Lower leg skin (tissue), 3 donors: ENCODE results near the gene MBOAT1.

ENCODE experiments used
- CTCF ChIP-seq, 3 donors: fragments of 450-650 bp; IDR thresholded peaks; one replicate each; pipeline ENCODE4 v1.5.1; 2016; ENCODE audit warnings: antibody characterized with exemption in 3 of 3, mild to moderate bottlenecking in 3 of 3, moderate library complexity in 2 of 3
- POLR2A ChIP-seq, 2 donors: fragments of 450-650 bp; IDR thresholded peaks; one replicate each; pipeline ENCODE4 v1.6.1; 2016 to 2017; ENCODE audit warnings: antibody characterized with exemption in 2 of 2, mild to moderate bottlenecking in 1 of 2, moderate library complexity in 1 of 2

GRCh38 chr6:20113649-20114224 is 98.5 kb downstream of the MBOAT1 start:
- TF ChIP-seq CTCF (IDR thresholded peaks at IDR 0.05) (no peak), POLR2A (IDR thresholded peaks at IDR 0.05) (no peak)
